Fibroblast of villous mesenchyme (primary cell): ENCODE results near the gene TRPM2. TPM values are rescaled to one million over a fixed set of nuclear protein-coding genes. Genes with fewer than 3 reads are reported as not detected.

ENCODE experiments used
- DNase-seq: peaks from one replicate; pipeline ENCODE4 v3.0.0-alpha.2; 2010; ENCODE audit warnings: low read depth
- H3K4me3 ChIP-seq: 2 replicates; pipeline ENCODE4 v1.5.1; 2011; ENCODE audit warnings: low read depth, mild to moderate bottlenecking, low read length
- CTCF ChIP-seq: IDR thresholded peaks from 2 replicates; pipeline ENCODE4 v1.5.1; 2012; ENCODE audit warnings: low read depth, mild to moderate bottlenecking, low read length; ENCODE audit not compliant: insufficient read depth
- total RNA-seq: library from RNA; depleted of rRNA; stranded (reverse); fragments of >200 nt; gene quantifications from 2 replicates; pipeline ENCODE4 v1.2.3, GENCODE V29; 2012

Gene TRPM2
- total RNA-seq, 1 donor, result under 0.01 TPM

- TF ChIP-seq CTCF, result no peak
- no peak overlapping the region for H3K4me3 ChIP-seq
- no peak for DNase-seq
Measured at GRCh38 chr21:44458971-44459711, 105.7 kb downstream of the TRPM2 start.

GRCh38 chr21:44459712-44460440 is 106.5 kb downstream of the TRPM2 start:
- no peak for DNase-seq

GRCh38 chr21:44460441-44460755 is 107.0 kb downstream of the TRPM2 start:
- H3K4me3 ChIP-seq, result no peak overlapping the region
- no peak for DNase-seq
- TF ChIP-seq CTCF, result no peak

More at GRCh38 chr21:44459712-44460440, 106.5 kb downstream of the TRPM2 start:
- H3K4me3 ChIP-seq, result no peak overlapping the region
- no peak for TF ChIP-seq CTCF

GRCh38 chr21:44461005-44461404 is 107.6 kb downstream of the TRPM2 start:
- DNase-seq, result no peak
- no peak overlapping the region for H3K4me3 ChIP-seq
- no peak for TF ChIP-seq CTCF

- no peak for TF ChIP-seq CTCF
- DNase-seq, result no peak
- H3K4me3 ChIP-seq, result no peak overlapping the region
Measured at GRCh38 chr21:44461464-44462001, 108.1 kb downstream of the TRPM2 start.

- H3K4me3 ChIP-seq, result no peak overlapping the region
- DNase-seq, result no peak
- TF ChIP-seq CTCF, result no peak
Measured at GRCh38 chr21:44462086-44462833, 108.8 kb downstream of the TRPM2 start.
